Effector memory CD4-positive, alpha-beta T cell (primary cell): ENCODE results near the gene MICAL3.
"Not testable (repeated sequence)": the region's sequence is repeated elsewhere in the genome, so short reads cannot be mapped to it uniquely, and the experiment has no call there.

Experiments used
- DNase-seq, 3 donors: peaks; one replicate each; pipeline ENCODE4 v3.0.0-alpha.2; 2020
- H3K27ac ChIP-seq: 2 replicates; pipeline ENCODE4 v1.7.0; 2013; ENCODE audit warnings: mild to moderate bottlenecking, low read length, moderate library complexity; ENCODE audit not compliant: insufficient read depth, poor library complexity, severe bottlenecking
- H3K27me3 ChIP-seq: replicated peaks from 2 replicates; pipeline ENCODE4 v1.7.0; 2013; ENCODE audit warnings: mild to moderate bottlenecking, low read length; ENCODE audit not compliant: insufficient read depth, control insufficient read depth, poor library complexity, severe bottlenecking
- H3K36me3 ChIP-seq: 2 replicates; pipeline ENCODE4 v1.7.0; 2013; ENCODE audit warnings: mild to moderate bottlenecking, low read length, moderate library complexity; ENCODE audit not compliant: control insufficient read depth, insufficient read depth
- H3K4me1 ChIP-seq: 2 replicates; pipeline ENCODE4 v1.7.0; 2013; ENCODE audit warnings: low read length, mild to moderate bottlenecking; ENCODE audit not compliant: control insufficient read depth, insufficient read depth, poor library complexity, severe bottlenecking
- H3K4me3 ChIP-seq: 2 replicates; pipeline ENCODE4 v1.7.0; 2013; ENCODE audit warnings: low read length, low read depth, mild to moderate bottlenecking; ENCODE audit not compliant: insufficient read depth, poor library complexity, severe bottlenecking
- H3K9me3 ChIP-seq: 2 replicates; pipeline ENCODE4 v1.7.0; 2013; ENCODE audit warnings: mild to moderate bottlenecking, low read length, moderate library complexity; ENCODE audit not compliant: control insufficient read depth

Gene MICAL3

GRCh38 chr22:18001894-18002315, 22.5 kb downstream of the MICAL3 start:
- Histone ChIP-seq H3K4me1 (peaks cover 17% of the 10 kb centered on the region), H3K27ac (peak overlapping the region; percentile 75), H3K4me3 (peak overlapping the region; percentile 84)
- H3K27me3 ChIP-seq, H3K9me3 ChIP-seq, DNase-seq, H3K36me3 ChIP-seq: not testable (repeated sequence)

GRCh38 chr22:18001040-18001893, 23.1 kb downstream of the MICAL3 start:
- H3K4me3 ChIP-seq = peak overlapping the region; percentile 84
- H3K27me3 ChIP-seq = no peaks in the 10 kb centered on the region
- no peaks in the 10 kb centered on the region for H3K9me3 ChIP-seq
- H3K27ac ChIP-seq = peak overlapping the region; percentile 75
- DNase-seq = peak; percentile 24 to 38 (median 37)
- peaks cover 17% of the 10 kb centered on the region for H3K4me1 ChIP-seq
- no peaks in the 10 kb centered on the region for H3K36me3 ChIP-seq

GRCh38 chr22:18000441-18001039, 23.8 kb downstream of the MICAL3 start:
- no peaks in the 10 kb centered on the region for H3K36me3 ChIP-seq
- peak; percentile 34 to 48 (median 37) for DNase-seq
- H3K4me1 ChIP-seq = peaks cover 17% of the 10 kb centered on the region
- peak overlapping the region; percentile 75 for H3K27ac ChIP-seq
- H3K27me3 ChIP-seq = no peaks in the 10 kb centered on the region
- H3K4me3 ChIP-seq = peak overlapping the region; percentile 84
- H3K9me3 ChIP-seq = no peaks in the 10 kb centered on the region

GRCh38 chr22:17999851-18000250, 24.5 kb downstream of the MICAL3 start:
- Histone ChIP-seq H3K27ac (peak overlapping the region; percentile 75), H3K9me3 (no peaks in the 10 kb centered on the region), H3K4me3 (peak overlapping the region; percentile 84), H3K4me1 (peaks cover 17% of the 10 kb centered on the region), H3K36me3 (no peaks in the 10 kb centered on the region), H3K27me3 (no peaks in the 10 kb centered on the region)
- DNase-seq = no peak

- Histone ChIP-seq H3K4me1 (peaks cover 17% of the 10 kb centered on the region), H3K4me3 (no peak overlapping the region), H3K9me3 (no peaks in the 10 kb centered on the region), H3K27ac (peak overlapping the region; percentile 75), H3K27me3 (no peaks in the 10 kb centered on the region), H3K36me3 (no peaks in the 10 kb centered on the region)
- no peak for DNase-seq
These were observed 25.4 kb downstream of the MICAL3 start for GRCh38 chr22:17998913-17999312.

- Histone ChIP-seq H3K4me1 (peaks cover 17% of the 10 kb centered on the region), H3K27me3 (no peaks in the 10 kb centered on the region), H3K9me3 (no peaks in the 10 kb centered on the region), H3K36me3 (no peaks in the 10 kb centered on the region), H3K27ac (peak overlapping the region; percentile 57), H3K4me3 (no peak overlapping the region)
- no peak for DNase-seq
These were observed 26.9 kb downstream of the MICAL3 start for GRCh38 chr22:17997456-17997855.

GRCh38 chr22:17995256-17995655, 29.1 kb downstream of the MICAL3 start:
- peaks cover 13% of the 10 kb centered on the region for H3K4me1 ChIP-seq
- not testable (repeated sequence) for H3K27me3 ChIP-seq, H3K9me3 ChIP-seq, H3K4me3 ChIP-seq, H3K36me3 ChIP-seq, DNase-seq
- peak overlapping the region; percentile 37 for H3K27ac ChIP-seq

- Histone ChIP-seq H3K9me3 (no peaks in the 10 kb centered on the region), H3K4me1 (peaks cover 9% of the 10 kb centered on the region), H3K27ac (no peak overlapping the region), H3K4me3 (no peak overlapping the region), H3K27me3 (no peaks in the 10 kb centered on the region), H3K36me3 (no peaks in the 10 kb centered on the region)
- no peak for DNase-seq
These were observed 29.8 kb downstream of the MICAL3 start for GRCh38 chr22:17994424-17995108.

GRCh38 chr22:17992976-17993375, 31.4 kb downstream of the MICAL3 start:
- not testable (repeated sequence) for H3K4me1 ChIP-seq, H3K4me3 ChIP-seq, DNase-seq, H3K9me3 ChIP-seq, H3K36me3 ChIP-seq, H3K27me3 ChIP-seq, H3K27ac ChIP-seq

- DNase-seq, H3K27ac ChIP-seq, H3K9me3 ChIP-seq, H3K36me3 ChIP-seq, H3K4me1 ChIP-seq, H3K4me3 ChIP-seq, H3K27me3 ChIP-seq: not testable (repeated sequence)
These were observed 32.4 kb downstream of the MICAL3 start for GRCh38 chr22:17991992-17992391.
